GM12865 (cell line): ENCODE measurements around the gene PEPD.
"Not testable (repeated sequence)": the region's sequence is repeated elsewhere in the genome, so short reads cannot be mapped to it uniquely, and the experiment has no call there.

Source experiments
- DNase-seq: peaks from one replicate; pipeline ENCODE4 v3.0.0; 2010; ENCODE audit warnings: low read depth
- H3K4me3 ChIP-seq: 2 replicates; pipeline ENCODE4 v1.5.1; 2011; ENCODE audit warnings: mild to moderate bottlenecking, low read depth, low read length, control low read depth
- TF ChIP-seq, protein P1 (sequence below): IDR thresholded peaks from 2 replicates; pipeline ENCODE4 v1.5.1; 2011; ENCODE audit warnings: low read length, control low read depth, low read depth, inconsistent platforms; ENCODE audit not compliant: insufficient read depth; ENCODE audit errors: missing control alignments

Gene PEPD

DNA sequence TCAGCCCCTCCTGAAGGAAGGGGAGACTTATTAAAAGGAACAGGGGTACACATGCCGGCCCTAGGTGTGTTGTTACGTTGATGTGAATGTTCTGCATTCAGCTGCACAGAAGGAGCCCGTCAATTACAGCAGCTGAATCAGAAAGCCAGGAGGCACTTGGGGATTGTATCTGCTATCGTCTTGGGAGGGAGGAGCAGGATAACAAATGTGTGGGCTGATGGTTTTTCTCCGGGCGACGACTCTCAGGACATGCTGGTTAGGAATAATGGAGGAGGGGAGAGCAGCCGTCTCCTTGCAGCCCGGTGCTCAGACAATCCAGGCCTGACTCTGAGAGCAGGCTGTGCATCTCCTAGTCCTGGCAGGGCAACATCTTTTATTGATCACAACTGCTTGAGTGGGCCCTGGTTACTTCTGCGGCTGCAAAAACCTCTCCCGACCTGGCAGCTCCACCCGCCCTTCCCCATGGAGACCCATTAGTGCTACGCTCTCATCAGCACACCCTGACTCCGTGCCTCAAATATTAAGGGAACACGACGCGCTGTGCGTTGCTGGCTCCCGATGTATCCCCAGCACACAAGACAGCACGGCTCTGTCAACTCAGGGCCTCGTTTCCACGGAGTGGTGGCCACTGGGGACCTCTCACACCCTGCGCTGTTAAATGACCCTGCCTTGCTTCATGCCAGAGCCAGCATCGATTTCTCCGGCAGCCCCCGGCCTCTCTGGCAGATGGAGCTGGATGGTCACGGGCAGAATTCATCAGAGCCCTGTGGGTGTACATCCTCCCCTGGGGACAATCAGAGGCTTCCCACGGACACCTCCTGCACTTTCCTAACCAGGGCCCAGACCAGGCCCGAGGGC lies 25.3 kb downstream of the PEPD start:
- TF ChIP-seq, protein P1, sequence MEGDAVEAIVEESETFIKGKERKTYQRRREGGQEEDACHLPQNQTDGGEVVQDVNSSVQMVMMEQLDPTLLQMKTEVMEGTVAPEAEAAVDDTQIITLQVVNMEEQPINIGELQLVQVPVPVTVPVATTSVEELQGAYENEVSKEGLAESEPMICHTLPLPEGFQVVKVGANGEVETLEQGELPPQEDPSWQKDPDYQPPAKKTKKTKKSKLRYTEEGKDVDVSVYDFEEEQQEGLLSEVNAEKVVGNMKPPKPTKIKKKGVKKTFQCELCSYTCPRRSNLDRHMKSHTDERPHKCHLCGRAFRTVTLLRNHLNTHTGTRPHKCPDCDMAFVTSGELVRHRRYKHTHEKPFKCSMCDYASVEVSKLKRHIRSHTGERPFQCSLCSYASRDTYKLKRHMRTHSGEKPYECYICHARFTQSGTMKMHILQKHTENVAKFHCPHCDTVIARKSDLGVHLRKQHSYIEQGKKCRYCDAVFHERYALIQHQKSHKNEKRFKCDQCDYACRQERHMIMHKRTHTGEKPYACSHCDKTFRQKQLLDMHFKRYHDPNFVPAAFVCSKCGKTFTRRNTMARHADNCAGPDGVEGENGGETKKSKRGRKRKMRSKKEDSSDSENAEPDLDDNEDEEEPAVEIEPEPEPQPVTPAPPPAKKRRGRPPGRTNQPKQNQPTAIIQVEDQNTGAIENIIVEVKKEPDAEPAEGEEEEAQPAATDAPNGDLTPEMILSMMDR = no peak
- no peak for DNase-seq
- H3K4me3 ChIP-seq = no peak overlapping the region

DNA sequence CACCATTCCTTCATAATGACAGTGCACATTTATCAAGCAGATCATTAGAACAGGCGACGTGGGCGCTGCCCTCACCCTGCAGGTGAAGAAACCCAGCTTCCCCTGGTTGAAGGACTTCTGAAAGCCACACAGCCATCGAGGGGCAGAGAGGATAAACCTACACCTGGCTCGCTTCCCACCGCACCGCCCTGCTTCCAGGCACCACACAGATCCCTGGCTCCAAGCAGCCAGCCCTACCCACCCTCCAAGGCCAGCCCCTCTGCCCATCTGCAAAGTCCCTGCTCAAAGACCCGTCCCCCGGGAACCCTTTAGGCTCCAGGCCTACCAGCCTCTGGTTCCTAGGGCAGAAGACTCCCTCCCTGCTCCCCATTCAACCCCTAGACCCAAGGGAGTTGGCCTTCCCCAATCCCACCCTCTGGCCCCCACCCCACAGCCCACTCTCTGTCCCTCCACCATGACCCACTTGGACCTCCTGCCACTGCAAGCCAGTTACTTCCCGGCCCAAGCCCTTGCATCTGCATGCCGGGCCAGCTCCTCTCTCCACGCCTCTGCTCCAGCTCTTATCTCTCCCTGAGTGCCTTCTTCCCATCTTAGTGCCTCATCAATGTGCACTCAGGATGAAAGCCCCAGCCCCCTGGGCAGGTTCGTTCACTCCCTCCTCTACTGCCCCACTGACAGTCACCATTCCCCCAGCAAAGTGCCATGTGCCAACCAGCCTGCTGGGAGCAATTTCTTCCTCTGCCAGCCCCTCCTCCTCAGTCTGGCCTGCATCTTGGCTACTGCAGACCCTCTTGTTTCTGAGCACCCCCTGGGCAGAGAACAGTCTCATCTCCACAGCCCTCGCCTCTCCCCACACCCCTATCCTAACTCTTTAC lies 28.0 kb downstream of the PEPD start:
- TF ChIP-seq, protein P1 = no peak
- H3K4me3 ChIP-seq = no peak overlapping the region
- no peak for DNase-seq

DNA sequence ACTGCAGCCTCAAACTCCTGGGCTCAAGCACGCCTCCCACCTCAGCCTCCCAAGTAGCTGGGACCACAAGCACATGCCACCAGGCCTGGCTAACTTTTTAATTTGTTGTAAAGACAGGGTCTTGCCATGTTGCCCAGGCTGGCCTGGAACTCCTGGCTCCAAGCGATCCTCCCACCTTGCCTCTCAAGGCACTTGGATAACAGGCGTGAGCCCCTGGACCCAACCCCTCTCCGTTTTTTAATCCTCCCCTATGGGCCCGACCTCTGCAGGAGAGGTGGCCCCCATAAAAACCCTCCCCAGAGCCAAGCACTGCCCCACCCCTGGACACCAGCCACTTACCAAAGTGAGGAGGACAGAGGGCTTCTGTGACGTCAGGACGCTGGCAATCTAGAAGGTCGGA lies 28.6 kb downstream of the PEPD start:
- TF ChIP-seq, protein P1 = no peak
- DNase-seq = no peak
- no peak overlapping the region for H3K4me3 ChIP-seq

DNA sequence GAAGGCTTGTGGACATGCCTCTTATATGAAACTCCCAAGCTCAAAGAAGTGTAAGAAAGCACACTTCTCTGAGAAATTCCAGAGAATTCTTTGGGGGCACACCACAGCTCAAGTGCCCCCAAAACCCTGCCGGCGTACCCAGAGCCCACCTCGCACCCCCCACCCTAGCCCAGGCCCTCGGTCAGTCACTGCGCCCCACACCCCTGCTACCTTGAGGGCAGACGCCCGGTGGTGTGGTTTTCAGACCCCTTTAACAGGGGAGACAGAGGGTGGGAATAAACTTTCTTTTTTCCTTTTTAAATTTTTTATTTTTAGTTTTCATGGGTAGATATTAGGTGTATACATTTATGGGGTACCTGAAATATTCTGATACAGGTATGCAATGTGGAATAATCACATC lies 29.5 kb downstream of the PEPD start:
- TF ChIP-seq, protein P1 = no peak
- no peak overlapping the region for H3K4me3 ChIP-seq
- DNase-seq = no peak

DNA sequence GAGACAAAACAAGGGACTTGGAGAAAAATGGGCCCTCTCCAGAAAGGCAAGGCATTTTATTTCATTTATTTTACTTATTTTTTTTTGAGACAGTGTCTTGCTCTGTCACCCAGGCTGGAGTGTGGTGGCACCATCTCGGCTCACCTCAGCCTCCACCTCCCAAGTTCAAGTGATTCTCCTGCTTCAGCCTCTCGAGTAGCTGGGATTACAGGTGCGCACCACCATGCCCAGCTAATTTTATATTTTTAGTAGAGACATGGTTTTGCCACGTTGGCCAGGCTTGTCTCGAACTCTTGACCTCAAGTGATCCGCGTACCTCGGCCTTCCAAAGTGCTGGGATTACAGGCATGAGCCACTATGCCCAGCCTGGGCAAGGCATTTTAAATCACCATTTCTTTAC lies 31.0 kb downstream of the PEPD start:
- not testable (repeated sequence) for H3K4me3 ChIP-seq, DNase-seq

DNA sequence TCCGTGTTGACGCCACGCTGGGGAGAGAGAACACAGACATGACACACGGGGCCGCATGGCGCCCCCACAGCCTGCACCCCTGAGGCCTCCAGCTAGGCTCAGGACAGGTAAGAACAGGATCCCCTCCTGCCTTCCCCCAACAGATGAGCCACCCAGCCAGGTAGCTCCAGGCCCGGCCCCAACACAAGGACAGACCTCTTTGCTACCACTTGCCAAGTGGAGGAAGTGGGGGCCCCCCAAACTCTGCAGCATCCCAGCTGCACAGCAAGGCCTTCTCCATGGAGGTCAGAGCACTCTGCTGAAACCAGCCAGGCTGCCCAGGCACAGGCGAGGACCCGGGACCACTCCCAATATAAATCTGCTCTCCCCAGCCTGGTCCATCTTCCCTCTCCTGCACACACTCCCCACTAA lies 31.5 kb downstream of the PEPD start:
- DNase-seq = no peak
- TF ChIP-seq, protein P1 = no peak
- H3K4me3 ChIP-seq = no peak overlapping the region

DNA sequence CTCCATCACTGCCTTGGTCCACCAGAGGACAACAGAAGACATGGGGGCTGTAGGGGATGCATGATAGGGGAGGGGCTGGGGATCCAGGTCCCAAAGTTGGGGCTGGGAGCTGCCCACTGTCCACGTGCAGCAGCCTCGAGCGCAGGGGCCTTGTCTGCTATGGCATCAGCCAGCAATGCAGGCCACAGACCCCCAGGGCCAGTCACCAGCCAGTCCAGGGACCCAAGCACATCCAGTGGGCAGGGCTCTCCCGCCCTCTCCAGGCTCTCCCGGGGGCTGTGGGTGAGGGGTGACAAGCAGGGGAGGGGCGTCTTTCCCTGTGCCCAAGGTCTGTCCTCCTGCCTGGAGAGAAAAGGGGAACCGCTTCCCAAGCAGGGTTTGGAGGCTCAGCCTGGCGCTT lies 32.8 kb downstream of the PEPD start:
- no peak overlapping the region for H3K4me3 ChIP-seq
- TF ChIP-seq, protein P1 = no peak

More for the DNA sequence above, 32.8 kb downstream of the PEPD start:
- DNase-seq = no peak
